ENCODE results near the gene GPRASP2. TPM values are rescaled to one million over a fixed set of nuclear protein-coding genes. Genes with fewer than 3 reads are reported as not detected.
"Not testable (repeated sequence)": the region's sequence is repeated elsewhere in the genome, so short reads cannot be mapped to it uniquely, and the experiment has no call there.

The GPRASP2 gene
- polyA plus RNA-seq (ENCODE audit: insufficient read length in 4 of 4) = 10 to 100 TPM; 34.4 to 44.6 (median 42.1) TPM

GRCh38 chrX:102712216-102712966 lies at the start of gene GPRASP2:
TSS of gene GPRASP2 (plus strand) at chrX:102712448. CDS start at chrX:102714870, 2,422 bp downstream.
- DNase-seq (ENCODE audit: low read depth in 4 of 4, low spot score in 3 of 4) = peak in 3 of 4 donors; percentile 25 to 33 (median 32)

DNA sequence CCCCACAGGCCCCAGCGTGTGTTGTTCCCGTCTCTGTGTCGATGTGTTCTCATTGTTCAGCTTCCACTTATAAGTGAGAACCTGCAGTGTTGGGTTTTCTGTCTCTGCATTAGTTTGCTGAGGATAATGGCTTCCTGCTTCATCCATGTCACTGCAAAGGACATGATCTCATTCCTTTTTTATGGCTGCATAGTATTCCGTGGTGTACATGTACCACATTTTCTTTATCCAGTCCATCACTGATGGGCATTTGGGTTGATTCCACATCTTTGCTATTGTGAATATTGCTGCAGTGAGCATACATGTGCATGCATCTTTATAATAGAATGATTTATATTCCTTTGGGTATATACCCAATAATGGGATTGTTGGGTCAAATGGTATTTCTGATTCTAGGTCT lies 48.4 kb upstream of the GPRASP2 start:
- not testable (repeated sequence) for DNase-seq (ENCODE audit: low read depth in 4 of 4, low spot score in 3 of 4)

DNA sequence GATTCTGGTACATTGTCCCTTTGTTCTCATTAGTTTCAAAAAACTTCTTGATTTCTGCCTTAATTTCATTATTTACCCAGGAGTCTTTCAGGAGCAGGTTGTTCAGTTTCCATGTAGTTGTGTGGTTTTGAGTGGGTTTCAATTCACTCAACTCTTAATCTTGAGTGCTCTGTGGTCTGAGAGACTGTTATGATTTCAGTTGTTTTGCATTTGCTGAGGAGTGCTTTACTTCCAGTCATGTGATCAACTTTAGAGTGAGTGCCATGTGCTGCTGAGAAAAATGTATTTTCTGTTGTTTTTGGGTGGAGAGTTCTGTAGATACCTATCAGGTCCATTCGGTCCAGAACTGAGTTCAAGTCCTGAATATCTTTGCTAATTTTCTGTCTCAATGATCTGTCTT lies 45.2 kb upstream of the GPRASP2 start:
- DNase-seq (ENCODE audit: low read depth in 4 of 4, low spot score in 3 of 4) = not testable (repeated sequence)

GRCh38 chrX:102669526-102669925 lies 42.7 kb upstream of the GPRASP2 start:
- no peak for DNase-seq (ENCODE audit: low read depth in 4 of 4, low spot score in 3 of 4)

DNA sequence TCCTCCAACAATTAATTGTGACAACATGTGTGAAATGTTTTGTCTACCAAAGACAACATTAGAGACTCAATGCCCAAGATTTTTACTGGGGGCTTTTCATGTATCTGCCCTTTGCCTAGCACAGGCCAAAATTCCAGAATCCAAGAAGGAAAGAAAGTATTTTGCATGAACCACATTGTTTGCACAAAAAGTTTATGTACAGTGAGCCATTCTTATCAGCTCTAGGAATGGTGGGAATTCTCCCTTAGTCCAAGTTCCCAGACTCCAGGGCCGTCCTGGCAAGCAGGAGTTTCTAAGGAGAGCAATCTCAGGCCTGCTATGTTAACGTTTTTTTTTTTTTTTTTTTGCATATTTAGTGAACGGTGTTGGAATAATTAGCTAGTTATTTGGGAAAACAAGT lies 39.4 kb upstream of the GPRASP2 start:
- no peak for DNase-seq (ENCODE audit: low read depth in 4 of 4, low spot score in 3 of 4)

DNA sequence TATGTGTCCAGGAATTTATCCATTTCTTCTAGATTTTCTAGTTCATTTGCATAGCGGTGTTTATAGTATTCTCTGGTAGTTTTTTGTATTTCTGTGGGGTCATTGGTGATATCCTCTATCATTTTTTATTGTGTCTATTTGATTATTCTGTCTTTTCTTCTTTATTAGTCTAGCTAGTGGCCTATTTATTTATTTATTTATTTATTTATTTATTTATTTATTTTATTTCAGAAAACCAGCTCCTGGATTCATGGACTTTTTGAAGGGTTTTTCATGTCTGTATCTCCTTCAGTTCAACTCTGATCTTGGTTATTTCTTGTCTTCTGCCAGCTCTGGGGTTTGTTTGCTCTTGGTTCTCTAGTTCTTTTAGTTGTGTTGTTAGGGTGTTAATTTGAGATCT lies 34.8 kb upstream of the GPRASP2 start:
- DNase-seq (ENCODE audit: low read depth in 4 of 4, low spot score in 3 of 4) = not testable (repeated sequence)

GRCh38 chrX:102684772-102685520 lies 27.3 kb upstream of the GPRASP2 start:
- no peak for DNase-seq (ENCODE audit: low read depth in 4 of 4, low spot score in 3 of 4)

- no peak for DNase-seq (ENCODE audit: low read depth in 4 of 4, low spot score in 3 of 4)
These were observed 17.5 kb upstream of the GPRASP2 start for GRCh38 chrX:102694749-102695148.

DNA sequence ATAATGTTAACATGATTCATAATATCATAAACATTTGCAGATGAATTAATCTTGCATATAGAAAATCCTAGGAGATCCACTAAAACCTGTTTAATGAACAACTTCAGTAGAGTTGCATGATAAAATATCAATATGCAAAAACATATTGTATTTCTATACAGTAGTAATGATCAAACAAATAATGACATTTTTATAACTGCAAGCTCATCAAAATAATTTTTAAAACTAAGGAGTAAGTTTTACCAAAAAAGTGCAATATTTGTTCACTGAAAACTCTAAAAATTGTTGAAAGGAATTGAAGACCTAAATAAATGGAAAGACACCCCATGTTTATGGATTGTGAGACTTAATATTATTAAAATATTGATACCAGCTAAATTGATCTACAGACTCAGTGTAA lies 15.9 kb upstream of the GPRASP2 start:
- no peak for DNase-seq (ENCODE audit: low read depth in 4 of 4, low spot score in 3 of 4)

DNA sequence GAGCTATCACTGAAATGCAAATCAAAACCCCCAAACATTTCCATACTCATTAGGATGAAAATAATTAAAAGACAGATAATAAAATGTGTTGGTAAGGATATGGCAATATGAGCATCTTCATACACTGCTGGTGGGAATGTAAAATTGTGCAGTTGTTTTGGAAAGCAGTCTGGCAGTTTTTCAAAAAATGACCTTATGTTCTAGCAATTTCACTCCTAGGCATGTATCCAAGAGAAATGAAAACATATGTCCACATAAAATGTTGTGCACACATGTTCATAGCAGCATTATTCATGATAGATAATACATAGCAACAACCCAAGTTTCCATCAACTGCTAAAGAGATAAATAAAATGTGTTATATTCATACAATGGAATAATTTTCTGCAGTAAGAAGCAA lies 14.8 kb upstream of the GPRASP2 start:
- peak in 1 of 4 donors; percentile 7 for DNase-seq (ENCODE audit: low read depth in 4 of 4, low spot score in 3 of 4)

GRCh38 chrX:102708900-102709299 lies 3.3 kb upstream of the GPRASP2 start:
- DNase-seq (ENCODE audit: low read depth in 4 of 4, low spot score in 3 of 4) = no peak

- peak in 2 of 4 donors; percentile 2 to 3 for DNase-seq (ENCODE audit: low read depth in 4 of 4, low spot score in 3 of 4)
These were observed 404 bp upstream of the GPRASP2 start for GRCh38 chrX:102711872-102712215.

GRCh38 chrX:102712981-102713625 lies 855 bp downstream of the GPRASP2 start:
- peak in 3 of 4 donors; percentile 27 to 42 (median 39) for DNase-seq (ENCODE audit: low read depth in 4 of 4, low spot score in 3 of 4)

DNA sequence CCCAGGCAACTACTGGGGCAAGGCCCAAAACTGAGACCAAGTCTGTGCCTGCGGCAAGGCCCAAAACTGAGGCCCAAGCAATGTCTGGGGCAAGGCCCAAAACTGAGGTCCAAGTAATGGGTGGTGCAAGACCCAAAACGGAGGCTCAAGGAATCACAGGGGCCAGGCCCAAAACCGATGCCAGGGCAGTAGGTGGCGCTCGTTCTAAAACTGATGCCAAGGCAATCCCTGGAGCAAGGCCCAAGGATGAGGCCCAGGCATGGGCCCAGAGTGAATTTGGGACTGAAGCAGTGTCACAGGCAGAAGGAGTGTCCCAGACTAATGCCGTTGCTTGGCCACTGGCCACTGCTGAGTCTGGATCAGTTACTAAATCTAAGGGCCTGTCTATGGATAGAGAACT lies 2.7 kb downstream of the GPRASP2 start:
- DNase-seq (ENCODE audit: low read depth in 4 of 4, low spot score in 3 of 4) = no peak

DNA sequence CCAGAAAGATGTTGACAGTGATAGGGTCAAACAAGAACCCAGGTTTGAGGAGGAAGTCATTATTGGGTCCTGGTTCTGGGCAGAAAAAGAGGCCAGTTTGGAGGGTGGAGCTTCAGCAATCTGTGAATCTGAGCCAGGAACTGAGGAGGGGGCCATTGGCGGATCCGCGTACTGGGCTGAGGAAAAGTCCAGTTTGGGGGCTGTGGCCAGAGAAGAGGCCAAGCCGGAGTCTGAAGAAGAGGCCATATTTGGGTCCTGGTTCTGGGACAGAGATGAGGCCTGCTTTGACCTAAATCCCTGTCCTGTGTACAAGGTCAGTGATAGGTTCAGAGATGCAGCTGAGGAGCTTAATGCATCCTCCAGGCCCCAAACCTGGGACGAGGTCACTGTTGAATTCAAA lies 3.7 kb downstream of the GPRASP2 start:
- DNase-seq (ENCODE audit: low read depth in 4 of 4, low spot score in 3 of 4) = no peak

DNA sequence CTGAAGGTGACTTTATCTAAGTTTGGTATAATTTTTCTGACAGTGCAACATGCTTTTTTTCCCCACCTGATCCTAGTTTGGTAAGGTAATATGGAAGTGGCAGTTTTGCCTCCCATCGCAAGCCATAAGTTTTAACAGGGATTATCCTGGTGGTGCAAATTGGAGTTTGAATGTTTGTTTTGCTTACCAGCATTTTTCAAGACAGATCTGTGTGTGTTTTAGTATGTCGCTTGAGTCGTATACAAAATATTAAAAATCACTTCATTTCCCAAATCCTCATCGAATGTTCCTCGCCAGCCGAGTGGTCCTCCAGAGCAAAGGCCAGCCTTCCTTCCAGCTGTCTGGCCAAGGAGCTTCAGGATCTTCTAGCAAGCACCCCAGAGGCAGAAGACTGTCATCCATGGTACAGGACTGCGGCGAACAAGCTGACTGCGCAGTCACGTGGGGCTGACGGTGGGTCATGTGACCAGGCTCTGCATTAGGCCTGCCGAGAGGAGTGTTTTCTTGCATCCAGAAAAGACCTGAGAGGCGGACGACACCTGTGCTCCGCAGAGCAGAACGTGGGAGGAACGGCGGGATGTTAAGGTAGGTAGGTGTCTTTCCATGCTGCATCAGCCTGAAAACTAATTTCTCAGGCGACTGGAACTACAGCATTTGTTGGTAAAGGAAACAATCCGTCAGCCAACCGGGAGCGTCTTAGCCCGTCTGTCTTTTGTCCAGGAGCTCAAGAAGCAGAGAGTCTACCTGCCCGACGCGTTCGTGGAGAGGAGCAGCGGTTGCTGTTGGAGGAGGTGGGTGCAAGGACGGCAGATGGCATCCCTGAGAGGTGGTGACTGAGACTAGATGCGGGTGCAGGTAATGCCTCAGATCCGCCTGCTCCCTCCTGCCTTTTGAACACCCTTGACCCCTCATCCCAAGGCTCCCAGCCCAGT lies 8.3 kb downstream of the GPRASP2 start, which contains the start of gene GPRASP3:
TSS of gene GPRASP3 (plus strand) at position 507 of the 932 bp plus-strand sequence. CDS start 28,253 bp downstream, outside the sequence.
- peak in 1 of 4 donors; percentile 55 for DNase-seq (ENCODE audit: low read depth in 4 of 4, low spot score in 3 of 4)

DNA sequence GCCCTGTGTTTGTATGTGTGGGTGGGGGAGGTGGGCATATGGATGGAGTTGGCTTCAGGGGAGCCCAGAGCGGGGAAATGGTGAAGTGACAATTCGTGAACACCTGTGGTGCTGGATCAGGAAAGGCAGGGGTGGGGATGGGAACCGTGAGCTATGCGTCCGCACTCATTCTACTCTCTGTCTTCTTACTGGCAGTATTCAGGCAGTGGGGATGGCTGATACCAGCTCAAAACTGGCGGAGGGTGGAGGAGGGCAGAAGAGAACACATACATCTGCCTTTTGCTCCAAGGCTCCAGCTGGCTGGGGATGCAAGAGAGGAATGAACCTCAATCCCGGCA lies 8.9 kb downstream of the GPRASP2 start:
- DNase-seq (ENCODE audit: low read depth in 4 of 4, low spot score in 3 of 4) = not testable (repeated sequence)

GRCh38 chrX:102723456-102723855 lies 11.2 kb downstream of the GPRASP2 start:
- DNase-seq (ENCODE audit: low read depth in 4 of 4, low spot score in 3 of 4) = no peak

DNA sequence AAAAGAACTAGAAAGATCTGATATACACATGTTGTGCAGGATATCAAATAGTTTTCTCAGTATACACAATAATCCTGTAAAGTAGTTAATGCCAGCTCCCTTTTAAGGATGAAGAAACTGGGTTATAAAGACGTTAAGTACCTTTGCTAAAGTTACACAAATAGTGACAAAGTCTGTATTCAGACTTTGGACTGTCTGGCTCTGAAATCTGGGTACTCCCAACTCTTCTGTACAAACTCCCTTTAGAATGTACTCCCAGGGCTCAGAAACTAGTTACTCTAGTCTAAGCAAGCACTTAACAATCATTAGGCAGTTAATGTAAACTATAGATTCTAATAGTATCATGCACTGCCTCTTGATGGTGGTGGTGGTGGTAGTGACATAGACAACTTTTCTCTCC lies 15.5 kb downstream of the GPRASP2 start:
- DNase-seq (ENCODE audit: low read depth in 4 of 4, low spot score in 3 of 4) = no peak

GRCh38 chrX:102728646-102729045 lies 16.4 kb downstream of the GPRASP2 start:
- DNase-seq (ENCODE audit: low read depth in 4 of 4, low spot score in 3 of 4) = no peak
